ENCODE data around the gene OSBPL2.

DNA sequence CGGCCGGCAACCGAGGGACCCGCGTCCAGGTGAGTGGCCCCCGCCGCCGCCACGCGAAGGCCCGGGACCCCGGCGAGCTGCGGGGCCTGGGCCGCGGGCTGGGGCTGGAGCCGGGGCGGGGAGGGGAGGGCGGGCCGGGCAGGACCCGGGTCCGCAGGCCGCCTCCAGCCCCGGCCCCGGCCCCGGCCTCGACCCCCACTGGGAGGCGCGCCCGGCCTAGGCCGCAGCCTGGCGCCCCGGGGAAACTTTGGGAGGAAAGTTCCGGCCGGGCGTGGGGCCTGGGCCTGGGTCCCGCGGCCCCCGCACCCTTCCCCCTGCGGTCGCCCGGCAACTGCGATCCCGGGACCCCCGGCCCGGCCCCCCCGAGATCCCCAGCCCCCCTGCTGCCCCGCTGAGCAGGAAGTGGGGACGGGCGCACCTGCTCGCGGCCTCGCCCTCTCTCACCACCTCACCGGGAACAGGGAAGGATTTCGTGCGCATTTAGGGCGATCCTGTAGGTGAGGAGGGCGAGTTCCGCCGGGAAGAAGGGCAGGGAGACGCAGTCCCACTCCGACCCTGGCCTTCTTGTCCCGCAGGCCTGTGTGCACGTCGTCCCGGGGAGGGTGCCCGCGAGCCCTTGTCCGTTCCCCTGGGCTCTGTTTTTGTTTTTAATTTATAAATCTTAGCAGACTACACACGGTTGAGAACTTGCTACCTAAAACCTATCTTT lies 402 bp downstream of the OSBPL2 start:
- TF ChIP-seq POLR2AphosphoS5 (IDR thresholded peaks at IDR 0.05; ENCODE audit: low read depth, low read length), result no peak
- TF ChIP-seq, protein P1, sequence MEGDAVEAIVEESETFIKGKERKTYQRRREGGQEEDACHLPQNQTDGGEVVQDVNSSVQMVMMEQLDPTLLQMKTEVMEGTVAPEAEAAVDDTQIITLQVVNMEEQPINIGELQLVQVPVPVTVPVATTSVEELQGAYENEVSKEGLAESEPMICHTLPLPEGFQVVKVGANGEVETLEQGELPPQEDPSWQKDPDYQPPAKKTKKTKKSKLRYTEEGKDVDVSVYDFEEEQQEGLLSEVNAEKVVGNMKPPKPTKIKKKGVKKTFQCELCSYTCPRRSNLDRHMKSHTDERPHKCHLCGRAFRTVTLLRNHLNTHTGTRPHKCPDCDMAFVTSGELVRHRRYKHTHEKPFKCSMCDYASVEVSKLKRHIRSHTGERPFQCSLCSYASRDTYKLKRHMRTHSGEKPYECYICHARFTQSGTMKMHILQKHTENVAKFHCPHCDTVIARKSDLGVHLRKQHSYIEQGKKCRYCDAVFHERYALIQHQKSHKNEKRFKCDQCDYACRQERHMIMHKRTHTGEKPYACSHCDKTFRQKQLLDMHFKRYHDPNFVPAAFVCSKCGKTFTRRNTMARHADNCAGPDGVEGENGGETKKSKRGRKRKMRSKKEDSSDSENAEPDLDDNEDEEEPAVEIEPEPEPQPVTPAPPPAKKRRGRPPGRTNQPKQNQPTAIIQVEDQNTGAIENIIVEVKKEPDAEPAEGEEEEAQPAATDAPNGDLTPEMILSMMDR (IDR thresholded peaks at IDR 0.05), result no peak
- TF ChIP-seq, protein P2, sequence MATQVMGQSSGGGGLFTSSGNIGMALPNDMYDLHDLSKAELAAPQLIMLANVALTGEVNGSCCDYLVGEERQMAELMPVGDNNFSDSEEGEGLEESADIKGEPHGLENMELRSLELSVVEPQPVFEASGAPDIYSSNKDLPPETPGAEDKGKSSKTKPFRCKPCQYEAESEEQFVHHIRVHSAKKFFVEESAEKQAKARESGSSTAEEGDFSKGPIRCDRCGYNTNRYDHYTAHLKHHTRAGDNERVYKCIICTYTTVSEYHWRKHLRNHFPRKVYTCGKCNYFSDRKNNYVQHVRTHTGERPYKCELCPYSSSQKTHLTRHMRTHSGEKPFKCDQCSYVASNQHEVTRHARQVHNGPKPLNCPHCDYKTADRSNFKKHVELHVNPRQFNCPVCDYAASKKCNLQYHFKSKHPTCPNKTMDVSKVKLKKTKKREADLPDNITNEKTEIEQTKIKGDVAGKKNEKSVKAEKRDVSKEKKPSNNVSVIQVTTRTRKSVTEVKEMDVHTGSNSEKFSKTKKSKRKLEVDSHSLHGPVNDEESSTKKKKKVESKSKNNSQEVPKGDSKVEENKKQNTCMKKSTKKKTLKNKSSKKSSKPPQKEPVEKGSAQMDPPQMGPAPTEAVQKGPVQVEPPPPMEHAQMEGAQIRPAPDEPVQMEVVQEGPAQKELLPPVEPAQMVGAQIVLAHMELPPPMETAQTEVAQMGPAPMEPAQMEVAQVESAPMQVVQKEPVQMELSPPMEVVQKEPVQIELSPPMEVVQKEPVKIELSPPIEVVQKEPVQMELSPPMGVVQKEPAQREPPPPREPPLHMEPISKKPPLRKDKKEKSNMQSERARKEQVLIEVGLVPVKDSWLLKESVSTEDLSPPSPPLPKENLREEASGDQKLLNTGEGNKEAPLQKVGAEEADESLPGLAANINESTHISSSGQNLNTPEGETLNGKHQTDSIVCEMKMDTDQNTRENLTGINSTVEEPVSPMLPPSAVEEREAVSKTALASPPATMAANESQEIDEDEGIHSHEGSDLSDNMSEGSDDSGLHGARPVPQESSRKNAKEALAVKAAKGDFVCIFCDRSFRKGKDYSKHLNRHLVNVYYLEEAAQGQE (IDR thresholded peaks at IDR 0.05; ENCODE audit: insufficient read depth in 1 of 2, low read depth in 2 of 2, low read length in 1 of 2), result no peak
- no peak for TF ChIP-seq TCF7L2 (IDR thresholded peaks at IDR 0.05; ENCODE audit: low read depth, low read length)
- no peak for TF ChIP-seq SIN3A (IDR thresholded peaks at IDR 0.05; ENCODE audit: borderline replicate concordance, insufficient read depth, low read depth, low read length)
